ENCODE results near the gene CEP350. TPM values are rescaled to one million over a fixed set of nuclear protein-coding genes. Genes with fewer than 3 reads are reported as not detected.

CEP350 gene
- total RNA-seq, 1 donor from 2014 or later = 48.7 TPM

GRCh38 chr1:180158149-180159147 is 203.8 kb downstream of the CEP350 start:
- peak overlapping the region; percentile 96 for H3K27ac Mint-ChIP-seq
- peak overlapping the region; percentile 92 for H3K4me3 Mint-ChIP-seq (ENCODE audit: low read depth)
- no peaks in the 10 kb centered on the region for H3K9me3 Mint-ChIP-seq (ENCODE audit: low read depth)
- H3K4me1 Mint-ChIP-seq (ENCODE audit: low read depth) = peaks cover 64% of the 10 kb centered on the region
- no peak for DNase-seq (ENCODE audit: low spot score, unreplicated experiment)
- H3K27me3 Mint-ChIP-seq = peaks cover 13% of the 10 kb centered on the region
- TF ChIP-seq, protein P1, sequence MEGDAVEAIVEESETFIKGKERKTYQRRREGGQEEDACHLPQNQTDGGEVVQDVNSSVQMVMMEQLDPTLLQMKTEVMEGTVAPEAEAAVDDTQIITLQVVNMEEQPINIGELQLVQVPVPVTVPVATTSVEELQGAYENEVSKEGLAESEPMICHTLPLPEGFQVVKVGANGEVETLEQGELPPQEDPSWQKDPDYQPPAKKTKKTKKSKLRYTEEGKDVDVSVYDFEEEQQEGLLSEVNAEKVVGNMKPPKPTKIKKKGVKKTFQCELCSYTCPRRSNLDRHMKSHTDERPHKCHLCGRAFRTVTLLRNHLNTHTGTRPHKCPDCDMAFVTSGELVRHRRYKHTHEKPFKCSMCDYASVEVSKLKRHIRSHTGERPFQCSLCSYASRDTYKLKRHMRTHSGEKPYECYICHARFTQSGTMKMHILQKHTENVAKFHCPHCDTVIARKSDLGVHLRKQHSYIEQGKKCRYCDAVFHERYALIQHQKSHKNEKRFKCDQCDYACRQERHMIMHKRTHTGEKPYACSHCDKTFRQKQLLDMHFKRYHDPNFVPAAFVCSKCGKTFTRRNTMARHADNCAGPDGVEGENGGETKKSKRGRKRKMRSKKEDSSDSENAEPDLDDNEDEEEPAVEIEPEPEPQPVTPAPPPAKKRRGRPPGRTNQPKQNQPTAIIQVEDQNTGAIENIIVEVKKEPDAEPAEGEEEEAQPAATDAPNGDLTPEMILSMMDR (IDR thresholded peaks at IDR 0.05; ENCODE audit: unreplicated experiment) = no peak
- peaks cover 4% of the 10 kb centered on the region for H3K36me3 Mint-ChIP-seq (ENCODE audit: insufficient read depth)

DNA sequence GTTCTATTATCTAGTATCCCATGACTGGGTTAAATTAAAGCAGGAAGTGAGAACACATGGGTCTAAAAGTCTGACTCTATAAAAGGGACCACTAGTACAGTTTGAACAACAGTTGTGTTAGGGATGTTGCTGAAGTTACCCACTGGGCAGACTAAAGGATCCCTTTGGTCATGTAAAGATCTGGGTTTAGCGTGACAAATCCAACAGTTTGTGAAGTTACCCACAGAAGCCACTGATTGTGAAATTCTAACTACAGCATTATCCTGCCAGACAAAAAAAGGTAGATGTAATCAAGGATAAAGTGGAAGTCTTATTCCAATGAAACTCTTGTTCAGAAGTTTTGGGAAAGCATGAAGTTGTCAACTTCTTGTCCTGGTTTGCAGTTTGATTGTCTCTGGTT is 205.7 kb downstream of the CEP350 start:
- DNase-seq (ENCODE audit: low spot score, unreplicated experiment) = no peak
- Mint-ChIP-seq H3K4me3 (ENCODE audit: low read depth) (no peak overlapping the region), H3K27ac (no peak overlapping the region)

GRCh38 chr1:180163041-180163440 is 208.4 kb downstream of the CEP350 start:
- H3K27me3 Mint-ChIP-seq = peaks cover 18% of the 10 kb centered on the region
- no peak overlapping the region for H3K4me3 Mint-ChIP-seq (ENCODE audit: low read depth)
- H3K36me3 Mint-ChIP-seq (ENCODE audit: insufficient read depth) = peaks cover 16% of the 10 kb centered on the region
- no peaks in the 10 kb centered on the region for H3K9me3 Mint-ChIP-seq (ENCODE audit: low read depth)
- no peak overlapping the region for H3K27ac Mint-ChIP-seq
- TF ChIP-seq, protein P1 (IDR thresholded peaks at IDR 0.05; ENCODE audit: unreplicated experiment) = no peak
- no peak for DNase-seq (ENCODE audit: low spot score, unreplicated experiment)
- peaks cover 49% of the 10 kb centered on the region for H3K4me1 Mint-ChIP-seq (ENCODE audit: low read depth)

More for the DNA sequence above, 205.7 kb downstream of the CEP350 start:
- H3K36me3 Mint-ChIP-seq (ENCODE audit: insufficient read depth) = peaks cover 12% of the 10 kb centered on the region
- no peaks in the 10 kb centered on the region for H3K9me3 Mint-ChIP-seq (ENCODE audit: low read depth)
- H3K4me1 Mint-ChIP-seq (ENCODE audit: low read depth) = peaks cover 68% of the 10 kb centered on the region
- TF ChIP-seq, protein P1 (IDR thresholded peaks at IDR 0.05; ENCODE audit: unreplicated experiment) = no peak
- H3K27me3 Mint-ChIP-seq = peaks cover 16% of the 10 kb centered on the region

Other genes starting within 250 kb of the CEP350 start
- gene FAM163A, start 211.5 kb upstream of the CEP350 start, total RNA-seq = 1.1 and 1.5 TPM in 2 replicates
- gene TOR1AIP2, start 77.0 kb upstream of the CEP350 start, total RNA-seq = 78.4 and 83.2 TPM in 2 replicates
- gene TOR1AIP1, start 72.5 kb upstream of the CEP350 start, total RNA-seq = 29.5 and 32.0 TPM in 2 replicates
- gene QSOX1, start 200.1 kb downstream of the CEP350 start, total RNA-seq = 215 and 221 TPM in 2 replicates

All from progenitor cell of endocrine pancreas (in vitro differentiated cells).